CD4-positive, alpha-beta T cell (primary cell): ENCODE data around the gene FOXD3. TPM values are rescaled to one million over a fixed set of nuclear protein-coding genes. Genes with fewer than 3 reads are reported as not detected.

Experiments used
- ATAC-seq: fragments of 200-7000 bp; cut with Tn5 transposase; one replicate; pipeline ENCODE4 v1.10.0; 2022; ENCODE audit warnings: mild to moderate bottlenecking; ENCODE audit not compliant: poor library complexity
- CTCF ChIA-PET: fragments of 350-600 bp; sonication (Branson Sonifier 250); formaldehyde crosslinking; loops from one replicate; lab custom pipeline; 2021; ENCODE audit warnings: antibody characterized with exemption, inconsistent platforms; lab: Charles Lee
- POLR2A ChIA-PET: fragments of 350-600 bp; sonication (Branson Sonifier 250); formaldehyde crosslinking; loops from one replicate; lab custom pipeline; 2021; ENCODE audit warnings: antibody characterized with exemption, inconsistent platforms; lab: Charles Lee
- DNase-seq, 14 experiments: peaks; one replicate each; pipeline ENCODE4 v3.0.0-alpha.2; 2013 to 2020; ENCODE audit warnings: mixed read lengths in 2 of 14
- H3K27ac ChIP-seq, 2 donors: one replicate each; pipeline versions ENCODE4 v1.5.1 to v1.7.0; 2013; ENCODE audit warnings: low read length in 2 of 2, low read depth in 1 of 2, mild to moderate bottlenecking in 1 of 2
- H3K27me3 ChIP-seq, 2 experiments: 1 replicate in 1 of 2; 2 replicates in 1 of 2; pipeline versions ENCODE4 v1.6.1 to v1.7.0; 2013; ENCODE audit warnings: low read length in 2 of 2, control low read depth in 1 of 2, mild to moderate bottlenecking in 1 of 2, moderate library complexity in 1 of 2; ENCODE audit not compliant: insufficient read depth in 2 of 2, control insufficient read depth in 1 of 2
- H3K36me3 ChIP-seq: one replicate; pipeline ENCODE4 v1.6.1; 2013; ENCODE audit warnings: low read length, control low read depth; ENCODE audit not compliant: insufficient read depth
- H3K4me1 ChIP-seq: one replicate; pipeline ENCODE4 v1.6.1; 2013; ENCODE audit warnings: low read length, control low read depth; ENCODE audit not compliant: insufficient read depth
- H3K4me3 ChIP-seq: one replicate; pipeline ENCODE4 v1.5.1; 2013; ENCODE audit warnings: mild to moderate bottlenecking, low read length, moderate library complexity
- H3K9me3 ChIP-seq, 2 experiments: 1 replicate in 1 of 2; 2 replicates in 1 of 2; pipeline versions ENCODE4 v1.6.1 to v1.7.0; 2013; ENCODE audit warnings: low read length in 2 of 2, mild to moderate bottlenecking in 2 of 2, control low read depth in 1 of 2, moderate library complexity in 1 of 2; ENCODE audit not compliant: control insufficient read depth in 1 of 2, insufficient read depth in 1 of 2
- H3K27ac Mint-ChIP-seq: one replicate; pipeline ENCODE4 v1.8.0; 2020; ENCODE audit warnings: mixed read lengths
- H3K27me3 Mint-ChIP-seq: one replicate; pipeline ENCODE4 v1.8.0; 2021; ENCODE audit warnings: mixed read lengths
- H3K36me3 Mint-ChIP-seq: one replicate; pipeline ENCODE4 v1.8.0; 2021; ENCODE audit warnings: low read depth, mixed read lengths
- H3K4me1 Mint-ChIP-seq: one replicate; pipeline ENCODE4 v1.8.0; 2021; ENCODE audit warnings: low read depth, mixed read lengths
- H3K4me3 Mint-ChIP-seq: one replicate; pipeline ENCODE4 v1.8.0; 2020; ENCODE audit warnings: mild to moderate bottlenecking, mixed read lengths
- H3K9me3 Mint-ChIP-seq: one replicate; pipeline ENCODE4 v1.8.0; 2020; ENCODE audit warnings: mixed read lengths
- CTCF ChIP-seq: fragments of 200-600 bp; IDR thresholded peaks from one replicate; pipeline ENCODE4 v1.8.0; 2022; ENCODE audit warnings: antibody characterized with exemption, mild to moderate bottlenecking
- intact Hi-C, 2 experiments: fragments of 100-400 bp; cut with DNase I in 1 of 2; cut with micrococcal nuclease in 1 of 2; formaldehyde crosslinking; loops; one replicate each; pipeline versions ENCODE4 v1.15.1 to v1.9.0; 2023 to 2025; cut with DNase I, micrococcal nuclease
- total RNA-seq, 174 experiments: library from RNA in 2 of 174; stranded (reverse) in 2 of 174; gene quantifications; one replicate each; pipeline ENCODE4 v1.2.3 and lab custom pipeline; 2021 to 2026

FOXD3 gene
- total RNA-seq, 2 experiments from 2014 or later, result not detected

- H3K9me3 ChIP-seq, result peaks cover 24 to 38% of the 10 kb centered on the region in 2 experiments
- H3K27ac Mint-ChIP-seq, result no peak overlapping the region
- H3K4me1 Mint-ChIP-seq, result peaks cover 26% of the 10 kb centered on the region
- H3K4me3 ChIP-seq, result no peak overlapping the region
- H3K27ac ChIP-seq, result no peak overlapping the region
- H3K4me1 ChIP-seq, result peaks cover 27% of the 10 kb centered on the region
- DNase-seq, result peak in 1 of 14 experiments; percentile 11
- ChIA-PET POLR2A (no interaction called here), CTCF (no interaction called here)
- H3K4me3 Mint-ChIP-seq, result peak overlapping the region; percentile 5
- no peaks in the 10 kb centered on the region for H3K36me3 ChIP-seq
- TF ChIP-seq CTCF, result no peak
- intact Hi-C loops, result no loop called here
- H3K27me3 ChIP-seq, result peaks cover 67 to 92% of the 10 kb centered on the region in 2 experiments
- no peak for ATAC-seq
- H3K36me3 Mint-ChIP-seq, result peaks cover 5% of the 10 kb centered on the region
- H3K27me3 Mint-ChIP-seq, result peaks cover 92% of the 10 kb centered on the region
- peaks cover 3% of the 10 kb centered on the region for H3K9me3 Mint-ChIP-seq
Measured at GRCh38 chr1:63330331-63330916, 8.1 kb downstream of the FOXD3 start.

DNA sequence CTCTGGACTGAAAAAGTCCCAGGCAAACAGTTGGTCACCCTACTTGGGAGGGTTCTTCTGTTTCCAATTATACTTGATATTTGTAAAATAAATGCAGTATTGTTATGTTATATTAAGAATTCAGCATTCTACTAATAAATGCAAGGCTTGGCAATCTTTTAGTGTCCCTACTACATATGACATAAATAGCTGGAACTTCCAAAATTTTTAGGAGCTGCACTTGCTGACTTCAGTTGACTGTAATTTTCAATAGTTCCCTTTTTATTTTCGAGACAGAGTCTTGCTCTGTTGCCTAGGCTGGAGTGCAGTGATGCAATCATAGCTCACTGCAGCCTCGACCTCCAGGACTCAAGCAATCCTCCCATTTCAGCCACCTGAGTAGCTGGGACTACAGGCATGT lies 20.0 kb downstream of the FOXD3 start:
- no peak for DNase-seq
- POLR2A ChIA-PET, result no interaction called here
- ATAC-seq, result no peak
- no peaks in the 10 kb centered on the region for H3K36me3 Mint-ChIP-seq
- intact Hi-C loops, result no loop called here
- H3K27me3 Mint-ChIP-seq, result peaks cover 42% of the 10 kb centered on the region
- no peak overlapping the region for H3K4me3 Mint-ChIP-seq
- no peak overlapping the region for H3K4me3 ChIP-seq
- no peak for TF ChIP-seq CTCF
- peaks cover 13 to 14% of the 10 kb centered on the region in 2 experiments for H3K27me3 ChIP-seq
- CTCF ChIA-PET, result interaction anchor here (1.5 kb wide), 1 partner anchor 9 kb away, joined by 4 read pairs; no protein-coding TSS in a partner anchor
- H3K9me3 Mint-ChIP-seq, result no peaks in the 10 kb centered on the region
- no peaks in the 10 kb centered on the region for H3K4me1 ChIP-seq
- no peak overlapping the region for H3K27ac Mint-ChIP-seq
- no peak overlapping the region for H3K27ac ChIP-seq
- H3K4me1 Mint-ChIP-seq, result no peaks in the 10 kb centered on the region
- H3K36me3 ChIP-seq, result no peaks in the 10 kb centered on the region
- H3K9me3 ChIP-seq, result no peaks in the 10 kb centered on the region

DNA sequence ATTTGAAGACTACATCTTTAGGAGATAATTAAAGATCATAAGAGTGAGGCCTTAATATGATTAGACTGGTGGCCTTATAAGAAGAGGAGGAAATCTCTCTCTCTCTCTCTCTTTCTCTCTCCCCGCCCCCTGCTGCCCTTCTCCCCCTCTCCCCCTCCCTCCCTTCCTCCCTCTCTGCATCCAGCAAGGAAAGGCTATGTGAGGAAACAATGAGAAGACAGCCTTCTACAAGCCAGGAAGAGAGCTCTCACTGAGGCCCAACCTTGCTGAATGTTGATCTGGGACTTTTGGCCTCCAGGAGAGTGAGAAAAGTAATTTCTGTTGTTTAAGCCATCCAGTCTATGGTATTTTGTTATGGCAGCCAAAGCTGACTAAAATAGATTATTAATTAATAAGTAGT lies 21.6 kb downstream of the FOXD3 start:
- Mint-ChIP-seq H3K4me3 (no peak overlapping the region), H3K27ac (no peak overlapping the region), H3K27me3 (peaks cover 44% of the 10 kb centered on the region), H3K36me3 (no peaks in the 10 kb centered on the region), H3K9me3 (no peaks in the 10 kb centered on the region), H3K4me1 (no peaks in the 10 kb centered on the region)
- ChIA-PET CTCF (interaction anchor here (1.6 kb wide), 1 partner anchor 12 kb away, joined by 4 read pairs; no protein-coding TSS in a partner anchor), POLR2A (no interaction called here)
- ATAC-seq, result no peak
- Histone ChIP-seq H3K27ac (no peak overlapping the region), H3K9me3 (no peaks in the 10 kb centered on the region), H3K4me3 (no peak overlapping the region), H3K4me1 (no peaks in the 10 kb centered on the region), H3K27me3 (peaks cover 14 to 15% of the 10 kb centered on the region in 2 experiments), H3K36me3 (no peaks in the 10 kb centered on the region)
- DNase-seq, result no peak
- TF ChIP-seq CTCF, result no peak
- intact Hi-C loops, result loop anchor here in 1 of 2 experiments (2.0 kb wide), 1 partner anchor 75 kb away; no protein-coding TSS in a partner anchor
